Upper lobe of left lung (tissue), 4 donors: ENCODE measurements around the gene SPOCK1.

Experiments
- EP300 ChIP-seq, 4 donors: sonication (generic); formaldehyde crosslinking; IDR thresholded peaks; one replicate each; pipeline ENCODE4 v1.5.1; 2017; ENCODE audit warnings: antibody characterized with exemption in 4 of 4, control low read depth in 2 of 4
- POLR2A ChIP-seq, 4 donors: fragments of 450-650 bp; IDR thresholded peaks; one replicate each; pipeline ENCODE4 v1.5.1; 2016 to 2017; ENCODE audit warnings: antibody characterized with exemption in 4 of 4, mild to moderate bottlenecking in 2 of 4
- POLR2AphosphoS5 ChIP-seq, 2 donors: sonication (generic); formaldehyde crosslinking; IDR thresholded peaks; one replicate each; pipeline ENCODE4 v1.5.1; 2017; ENCODE audit warnings: antibody characterized with exemption in 2 of 2
- TF ChIP-seq, protein P1 (sequence below), 6 experiments: fragments of 450-650 bp in 4 of 6; fragments of 200-600 bp in 2 of 6; sonication (generic) in 2 of 6; IDR thresholded peaks; one replicate each; pipeline ENCODE4 v1.5.1; 2016 to 2019; ENCODE audit warnings: antibody characterized with exemption in 6 of 6

- TF ChIP-seq, protein P1, sequence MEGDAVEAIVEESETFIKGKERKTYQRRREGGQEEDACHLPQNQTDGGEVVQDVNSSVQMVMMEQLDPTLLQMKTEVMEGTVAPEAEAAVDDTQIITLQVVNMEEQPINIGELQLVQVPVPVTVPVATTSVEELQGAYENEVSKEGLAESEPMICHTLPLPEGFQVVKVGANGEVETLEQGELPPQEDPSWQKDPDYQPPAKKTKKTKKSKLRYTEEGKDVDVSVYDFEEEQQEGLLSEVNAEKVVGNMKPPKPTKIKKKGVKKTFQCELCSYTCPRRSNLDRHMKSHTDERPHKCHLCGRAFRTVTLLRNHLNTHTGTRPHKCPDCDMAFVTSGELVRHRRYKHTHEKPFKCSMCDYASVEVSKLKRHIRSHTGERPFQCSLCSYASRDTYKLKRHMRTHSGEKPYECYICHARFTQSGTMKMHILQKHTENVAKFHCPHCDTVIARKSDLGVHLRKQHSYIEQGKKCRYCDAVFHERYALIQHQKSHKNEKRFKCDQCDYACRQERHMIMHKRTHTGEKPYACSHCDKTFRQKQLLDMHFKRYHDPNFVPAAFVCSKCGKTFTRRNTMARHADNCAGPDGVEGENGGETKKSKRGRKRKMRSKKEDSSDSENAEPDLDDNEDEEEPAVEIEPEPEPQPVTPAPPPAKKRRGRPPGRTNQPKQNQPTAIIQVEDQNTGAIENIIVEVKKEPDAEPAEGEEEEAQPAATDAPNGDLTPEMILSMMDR (IDR thresholded peaks at IDR 0.05), result no peak
- TF ChIP-seq POLR2A (IDR thresholded peaks at IDR 0.05) (no peak), POLR2AphosphoS5 (IDR thresholded peaks at IDR 0.05) (no peak), EP300 (IDR thresholded peaks at IDR 0.05) (no peak)
Observed at GRCh38 chr5:137291436-137291835, 207.7 kb downstream of the SPOCK1 start.
